C4-2B (cell line): ENCODE measurements around the gene ECE1.

ENCODE experiments used
- CTCF ChIP-seq: fragments of 450-650 bp; conservative IDR thresholded peaks from 2 replicates; pipeline ENCODE4 v1.5.1; 2017; ENCODE audit warnings: mild to moderate bottlenecking
- ZFX ChIP-seq: fragments of 450-650 bp; IDR thresholded peaks from 2 replicates; pipeline ENCODE4 v1.6.1; 2017

GRCh38 chr1:21318714-21319159 is 28.5 kb upstream of the ECE1 start:
- TF ChIP-seq CTCF: no peak
- no peak for TF ChIP-seq ZFX
